ENCODE measurements around the gene GJC2. TPM values are rescaled to one million over a fixed set of nuclear protein-coding genes. Genes with fewer than 3 reads are reported as not detected.
"Not testable (repeated sequence)": the region's sequence is repeated elsewhere in the genome, so short reads cannot be mapped to it uniquely, and the experiment has no call there.

Gene GJC2
- total RNA-seq, 1 experiment from 2014 or later: 1.6 TPM

GRCh38 chr1:228110556-228110955, 39.2 kb upstream of the GJC2 start:
- no peak overlapping the region for H3K4me2 ChIP-seq (ENCODE audit: insufficient read depth, insufficient read length, low read length)
- no peaks in the 10 kb centered on the region for H3K9me3 ChIP-seq (ENCODE audit: control insufficient read depth, low read depth, low read length)
- TF ChIP-seq CTCF (conservative IDR thresholded peaks at IDR 0.05): no peak
- no peak overlapping the region for H3K27ac ChIP-seq (ENCODE audit: insufficient read length, low read depth, low read length)
- H3K23me2 ChIP-seq (ENCODE audit: insufficient read length, low read depth, low read length, poor library complexity, severe bottlenecking): peaks cover 10% of the 10 kb centered on the region
- H3K36me3 Mint-ChIP-seq (ENCODE audit: insufficient read depth in 1 of 3, low read depth in 3 of 3): peaks cover 15 to 18% (median 16%) of the 10 kb centered on the region in 3 experiments; a peak in 6 of 7 replicates
- H4K20me1 ChIP-seq (ENCODE audit: control insufficient read depth, insufficient read depth, insufficient read length): no peaks in the 10 kb centered on the region
- no peak overlapping the region for H2BK12ac ChIP-seq (ENCODE audit: insufficient read length, low read depth, low read length)
- H3K9ac ChIP-seq (ENCODE audit: extremely low read depth, insufficient read length, low read length): no peak overlapping the region
- no peak overlapping the region for H4K5ac ChIP-seq (ENCODE audit: insufficient read length, low read depth, low read length)
- H4K8ac ChIP-seq (replicated peaks; ENCODE audit: insufficient read length, low read depth, low read length): no peak overlapping the region
- peaks cover 16% of the 10 kb centered on the region for H3K27me3 Mint-ChIP-seq (ENCODE audit: low read depth)
- no peak overlapping the region for H3K23ac ChIP-seq (ENCODE audit: insufficient read length, low read depth, low read length)
- H2BK15ac ChIP-seq (ENCODE audit: low read depth, low read length): no peak overlapping the region
- no peak overlapping the region for H3K14ac ChIP-seq (ENCODE audit: insufficient read depth, low read length)
- H3K79me1 ChIP-seq (ENCODE audit: insufficient read depth, low read depth, low read length, poor library complexity, severe bottlenecking): peaks cover 3% of the 10 kb centered on the region
- H4K91ac ChIP-seq (ENCODE audit: insufficient read length, low read depth, low read length): no peak overlapping the region
- no CpG with 5 or more reads among the region's 7 CpGs for WGBS (ENCODE audit: extremely low coverage, insufficient read length, low lambda C conversion rate)
- no peak overlapping the region for H2BK20ac ChIP-seq (ENCODE audit: low read depth, low read length, poor library complexity, severe bottlenecking)
- peaks cover 12 to 15% of the 10 kb centered on the region in 2 experiments for H3K4me1 Mint-ChIP-seq
- H3K4me3 Mint-ChIP-seq: peak overlapping the region in 1 of 2 experiments; percentile 88; a peak in 4 of 5 replicates
- no peak overlapping the region for H2AK5ac ChIP-seq (ENCODE audit: insufficient read length, low read length)
- no peak for DNase-seq
- H2AFZ ChIP-seq (ENCODE audit: low read length): no peak overlapping the region
- no peak overlapping the region for H3K56ac ChIP-seq (ENCODE audit: insufficient read length, low read depth, low read length)
- no peaks in the 10 kb centered on the region for H3K79me2 ChIP-seq (ENCODE audit: insufficient read depth, low read length)
- no peak overlapping the region for H3T11ph ChIP-seq (ENCODE audit: low read length)
- no peak overlapping the region for H2BK5ac ChIP-seq (ENCODE audit: insufficient read length, low read length)
- H3K27me3 ChIP-seq (ENCODE audit: insufficient read depth, low read length): no peaks in the 10 kb centered on the region
- no peak overlapping the region for H3K4ac ChIP-seq (ENCODE audit: low read depth, low read length)
- H3K27ac Mint-ChIP-seq: no peak overlapping the region; a peak in 1 of 7 replicates
- H3K4me1 ChIP-seq (ENCODE audit: insufficient read depth, low read length): no peaks in the 10 kb centered on the region
- H2BK120ac ChIP-seq (ENCODE audit: low read depth, low read length, poor library complexity, severe bottlenecking): no peak overlapping the region
- peaks cover 0 to 7% of the 10 kb centered on the region in 2 experiments; a peak in 3 of 5 replicates for H3K9me3 Mint-ChIP-seq
- no peak overlapping the region for H3K18ac ChIP-seq (ENCODE audit: insufficient read length, low read depth, low read length)

- H3K4ac ChIP-seq (ENCODE audit: low read depth, low read length); H3K27ac ChIP-seq (ENCODE audit: insufficient read length, low read depth, low read length); H2BK20ac ChIP-seq (ENCODE audit: low read depth, low read length, poor library complexity, severe bottlenecking); H2AFZ ChIP-seq (ENCODE audit: low read length); DNase-seq; H4K5ac ChIP-seq (ENCODE audit: insufficient read length, low read depth, low read length); H3K23me2 ChIP-seq (ENCODE audit: insufficient read length, low read depth, low read length, poor library complexity, severe bottlenecking); H4K20me1 ChIP-seq (ENCODE audit: control insufficient read depth, insufficient read depth, insufficient read length); H4K8ac ChIP-seq (replicated peaks; ENCODE audit: insufficient read length, low read depth, low read length); H3K79me1 ChIP-seq (ENCODE audit: insufficient read depth, low read depth, low read length, poor library complexity, severe bottlenecking); H3K14ac ChIP-seq (ENCODE audit: insufficient read depth, low read length); H3K9me3 ChIP-seq (ENCODE audit: control insufficient read depth, low read depth, low read length); H3K56ac ChIP-seq (ENCODE audit: insufficient read length, low read depth, low read length); H2BK5ac ChIP-seq (ENCODE audit: insufficient read length, low read length); H2BK15ac ChIP-seq (ENCODE audit: low read depth, low read length); H2BK12ac ChIP-seq (ENCODE audit: insufficient read length, low read depth, low read length); H3K4me3 Mint-ChIP-seq; H3K9ac ChIP-seq (ENCODE audit: extremely low read depth, insufficient read length, low read length); H4K91ac ChIP-seq (ENCODE audit: insufficient read length, low read depth, low read length); H3T11ph ChIP-seq (ENCODE audit: low read length); H2AK5ac ChIP-seq (ENCODE audit: insufficient read length, low read length); H3K18ac ChIP-seq (ENCODE audit: insufficient read length, low read depth, low read length); H3K4me1 ChIP-seq (ENCODE audit: insufficient read depth, low read length); H3K4me2 ChIP-seq (ENCODE audit: insufficient read depth, insufficient read length, low read length); H3K27ac Mint-ChIP-seq; H2BK120ac ChIP-seq (ENCODE audit: low read depth, low read length, poor library complexity, severe bottlenecking); H3K23ac ChIP-seq (ENCODE audit: insufficient read length, low read depth, low read length); H3K27me3 ChIP-seq (ENCODE audit: insufficient read depth, low read length); H3K79me2 ChIP-seq (ENCODE audit: insufficient read depth, low read length); H3K9me3 Mint-ChIP-seq: not testable (repeated sequence)
- no CpG with 5 or more reads among the region's 6 CpGs for WGBS (ENCODE audit: extremely low coverage, insufficient read length, low lambda C conversion rate)
- peaks cover 12 to 15% (median 15%) of the 10 kb centered on the region in 3 experiments; a peak in 6 of 7 replicates for H3K36me3 Mint-ChIP-seq (ENCODE audit: insufficient read depth in 1 of 3, low read depth in 3 of 3)
- H3K27me3 Mint-ChIP-seq (ENCODE audit: low read depth): peaks cover 16% of the 10 kb centered on the region
- peaks cover 12 to 15% of the 10 kb centered on the region in 2 experiments for H3K4me1 Mint-ChIP-seq
Observed at GRCh38 chr1:228111315-228111714, 38.4 kb upstream of the GJC2 start.

All from H9 (cell line).